ENCODE measurements around the gene NYAP2.

NYAP2 gene

DNA sequence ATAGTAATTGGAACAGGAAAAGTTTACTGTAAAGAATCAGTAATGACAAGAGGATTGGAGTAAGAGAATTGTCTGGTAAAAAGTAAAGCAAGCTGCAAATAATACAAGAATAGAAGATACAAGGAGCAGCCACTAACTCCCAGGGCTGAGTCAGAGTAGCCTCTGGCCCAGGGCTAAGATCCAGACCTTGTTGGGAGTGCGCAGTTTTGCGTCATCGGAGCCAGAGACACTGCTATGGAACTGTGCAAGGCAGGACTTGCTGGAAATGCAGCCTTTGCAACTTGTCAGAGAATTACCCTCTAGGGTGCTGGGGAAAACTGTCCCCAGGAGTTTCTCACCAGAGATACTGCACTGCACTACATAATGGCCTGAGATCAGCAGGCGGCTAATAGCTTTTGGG lies 135.2 kb downstream of the NYAP2 start:
- TF ChIP-seq EGR1 (IDR thresholded peaks at IDR 0.05) (no peak), USF1 (IDR thresholded peaks at IDR 0.05) (no peak), REST (IDR thresholded peaks at IDR 0.05; ENCODE audit: low read depth) (no peak), CREB1 (IDR thresholded peaks at IDR 0.05; ENCODE audit: low read depth) (no peak), TEAD4 (IDR thresholded peaks at IDR 0.05) (no peak), EP300 (IDR thresholded peaks at IDR 0.05; ENCODE audit: borderline replicate concordance) (no peak), RAD21 (IDR thresholded peaks at IDR 0.05; ENCODE audit: low read depth) (no peak), FOXM1 (IDR thresholded peaks at IDR 0.05; ENCODE audit: borderline replicate concordance, low read depth) (no peak), MAX (IDR thresholded peaks at IDR 0.05) (no peak), CEBPB (IDR thresholded peaks at IDR 0.05) (no peak), ZBTB7A (IDR thresholded peaks at IDR 0.05; ENCODE audit: low read depth) (no peak), NFIC (IDR thresholded peaks at IDR 0.05) (no peak)

GRCh38 chr2:225536036-225536435 lies 136.5 kb downstream of the NYAP2 start:
- TF ChIP-seq EP300 (IDR thresholded peaks at IDR 0.05; ENCODE audit: borderline replicate concordance) (no peak), TCF12 (IDR thresholded peaks at IDR 0.05; ENCODE audit: low read depth) (no peak), FOXM1 (IDR thresholded peaks at IDR 0.05; ENCODE audit: borderline replicate concordance, low read depth) (no peak), YY1 (IDR thresholded peaks at IDR 0.05; ENCODE audit: low read depth) (no peak), TAF1 (IDR thresholded peaks at IDR 0.05; ENCODE audit: low read depth) (no peak), RAD21 (IDR thresholded peaks at IDR 0.05; ENCODE audit: low read depth) (no peak), NFIC (IDR thresholded peaks at IDR 0.05) (no peak), EGR1 (IDR thresholded peaks at IDR 0.05) (no peak), REST (IDR thresholded peaks at IDR 0.05; ENCODE audit: low read depth) (no peak)

GRCh38 chr2:225543626-225544025 lies 144.1 kb downstream of the NYAP2 start:
- TF ChIP-seq NFIC (IDR thresholded peaks at IDR 0.05) (no peak), TAF1 (IDR thresholded peaks at IDR 0.05; ENCODE audit: low read depth) (no peak), MAX (IDR thresholded peaks at IDR 0.05) (no peak), YY1 (IDR thresholded peaks at IDR 0.05; ENCODE audit: low read depth) (no peak), TEAD4 (IDR thresholded peaks at IDR 0.05) (no peak), EGR1 (IDR thresholded peaks at IDR 0.05) (no peak), REST (IDR thresholded peaks at IDR 0.05; ENCODE audit: low read depth) (no peak), TCF12 (IDR thresholded peaks at IDR 0.05; ENCODE audit: low read depth) (no peak), EP300 (IDR thresholded peaks at IDR 0.05; ENCODE audit: borderline replicate concordance) (no peak), CREB1 (IDR thresholded peaks at IDR 0.05; ENCODE audit: low read depth) (no peak), RAD21 (IDR thresholded peaks at IDR 0.05; ENCODE audit: low read depth) (no peak), USF1 (IDR thresholded peaks at IDR 0.05) (no peak), CEBPB (IDR thresholded peaks at IDR 0.05) (no peak), FOXM1 (IDR thresholded peaks at IDR 0.05; ENCODE audit: borderline replicate concordance, low read depth) (no peak), ZBTB7A (IDR thresholded peaks at IDR 0.05; ENCODE audit: low read depth) (no peak)

GRCh38 chr2:225556461-225556860 lies 157.0 kb downstream of the NYAP2 start:
- TF ChIP-seq EP300 (IDR thresholded peaks at IDR 0.05; ENCODE audit: borderline replicate concordance) (no peak), MAX (IDR thresholded peaks at IDR 0.05) (no peak), ZBTB7A (IDR thresholded peaks at IDR 0.05; ENCODE audit: low read depth) (no peak), EGR1 (IDR thresholded peaks at IDR 0.05) (no peak), NFIC (IDR thresholded peaks at IDR 0.05) (no peak), CEBPB (IDR thresholded peaks at IDR 0.05) (no peak), USF1 (IDR thresholded peaks at IDR 0.05) (no peak), RAD21 (IDR thresholded peaks at IDR 0.05; ENCODE audit: low read depth) (peak; percentile 4; the same call in 1 of the 2 replicates)

Measured in Ishikawa (cell line).